Cardiac atrium fibroblast (primary cell): ENCODE results near the gene IFIT5. TPM values are rescaled to one million over a fixed set of nuclear protein-coding genes. Genes with fewer than 3 reads are reported as not detected.

ENCODE experiments used
- total RNA-seq: library from RNA; depleted of rRNA; stranded (reverse); fragments of >200 nt; gene quantifications from 2 replicates; pipeline ENCODE4 v1.2.3, GENCODE V29; 2015

IFIT5 gene
- total RNA-seq = 15.9 and 21.1 TPM in 2 replicates

GRCh38 chr10:89414146-89414878 is at the start of gene IFIT5:
Gene IFIT5 (plus strand): TSS chr10:89414568. CDS start chr10:89414799, 231 bp downstream.

GRCh38 chr10:89377705-89378637 is 36.4 kb upstream of the IFIT5 start, which contains the start of gene IFIT1B:
Gene IFIT1B (plus strand): TSS chr10:89378056. CDS start chr10:89378136, 80 bp downstream.

GRCh38 chr10:89391907-89392756 is 22.2 kb upstream of the IFIT5 start, which contains the start of gene IFIT1:
Gene IFIT1 (plus strand): TSS chr10:89392623. CDS start chr10:89392713, 90 bp downstream.

Other genes with a start within 250 kb of the IFIT5 start
- gene CH25H, start 207.3 kb upstream of the IFIT5 start, total RNA-seq = 2.8 TPM in 1 of 2 replicates, not detected in the other
- gene LIPA, start 162.8 kb upstream of the IFIT5 start, total RNA-seq = 63.2 and 90.7 TPM in 2 replicates
- gene IFIT2, start 112.5 kb upstream of the IFIT5 start, total RNA-seq = 3.6 and 6.5 TPM in 2 replicates
- 8.5 and 14.7 TPM in 2 replicates for gene IFIT3, start 86.6 kb upstream of the IFIT5 start, total RNA-seq
- not detected in 2 replicates for gene IFIT1B, start 36.5 kb upstream of the IFIT5 start, total RNA-seq
- 5.7 and 18.6 TPM in 2 replicates for gene IFIT1, start 21.9 kb upstream of the IFIT5 start, total RNA-seq
- gene SLC16A12, start 121.0 kb downstream of the IFIT5 start, total RNA-seq = 3.6 and 5.8 TPM in 2 replicates
- 3.6 and 5.2 TPM in 2 replicates for gene PANK1, start 230.7 kb downstream of the IFIT5 start, total RNA-seq